GM18499 (cell line): Measurements from ENCODE around the gene ISCU.
A peak's percentile ranks its signal among the peaks of the same experiment; 100 is the strongest.
"Not testable (repeated sequence)": the region's sequence is repeated elsewhere in the genome, so short reads cannot be mapped to it uniquely, and the experiment has no call there.

Experiments
- ATAC-seq: cut with Tn5 transposase; IDR thresholded peaks from one replicate; pipeline ENCODE4 v1.9.1; 2021; ENCODE audit warnings: moderate number of reproducible peaks; ENCODE audit not compliant: insufficient read depth, unreplicated experiment

ISCU gene

DNA sequence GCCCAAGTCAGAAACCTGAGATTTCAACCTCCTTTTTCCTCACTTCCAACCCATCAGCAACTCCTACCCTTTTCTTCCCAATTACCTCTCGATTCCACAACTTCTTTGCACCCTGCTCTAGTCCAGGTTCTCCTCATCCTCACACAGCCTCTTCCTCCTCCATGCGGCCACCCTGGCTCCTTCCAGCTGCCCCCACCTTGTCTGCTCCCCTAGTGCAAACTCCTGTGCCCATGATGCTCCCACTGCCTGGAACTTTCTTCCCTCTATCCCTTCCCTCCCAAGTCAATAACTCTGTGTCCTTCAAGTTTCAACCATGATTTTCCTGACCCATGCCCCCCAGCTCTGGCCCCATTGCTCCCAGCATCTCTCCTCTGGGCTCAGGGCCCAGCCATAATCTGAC lies 54.0 kb downstream of the ISCU start:
- no peak for ATAC-seq

DNA sequence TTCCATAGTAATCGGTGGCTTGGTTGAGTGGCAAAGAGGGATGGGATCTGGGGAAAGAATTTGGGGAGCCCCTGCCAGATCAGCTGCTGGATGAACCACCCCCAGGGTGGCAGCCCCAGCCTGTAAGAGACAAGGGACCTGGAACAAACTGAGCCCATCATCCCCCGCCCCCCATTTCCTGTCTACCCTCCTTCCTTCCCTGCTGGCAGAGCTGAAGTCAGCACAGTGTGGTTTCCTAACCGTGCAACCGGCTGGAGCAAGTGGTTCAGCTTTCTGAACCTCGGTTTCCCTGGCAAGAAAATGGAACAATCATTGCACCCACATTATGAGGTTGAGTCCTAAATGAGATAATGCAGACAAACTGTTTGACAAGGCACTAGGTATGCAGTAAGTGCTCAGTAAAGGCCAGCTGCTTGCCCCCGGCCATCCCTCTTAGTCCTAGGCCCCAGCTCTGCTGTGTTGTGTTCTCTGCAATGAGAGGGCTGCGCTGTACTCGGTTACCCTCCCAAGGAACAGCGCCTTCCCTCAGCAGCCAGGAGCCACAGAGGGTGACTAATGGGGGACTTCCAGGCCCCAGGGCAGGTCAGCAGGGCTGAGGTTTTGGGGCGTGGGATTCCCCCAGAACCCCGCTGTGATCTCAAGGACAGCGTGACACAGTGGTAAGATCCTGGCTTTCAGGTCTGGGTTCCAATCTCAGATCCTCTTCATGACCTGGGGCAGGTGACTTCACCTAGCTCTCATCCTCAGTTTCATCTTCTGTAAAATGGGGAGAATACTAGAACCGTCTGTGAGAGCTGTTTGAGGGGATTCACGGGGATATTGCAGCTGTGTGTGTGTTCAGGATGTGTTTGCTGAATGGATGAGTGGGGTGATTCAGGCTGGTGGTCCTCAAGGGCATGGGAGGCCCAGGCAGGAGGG lies 54.8 kb downstream of the ISCU start:
- peak; percentile 77 for ATAC-seq

DNA sequence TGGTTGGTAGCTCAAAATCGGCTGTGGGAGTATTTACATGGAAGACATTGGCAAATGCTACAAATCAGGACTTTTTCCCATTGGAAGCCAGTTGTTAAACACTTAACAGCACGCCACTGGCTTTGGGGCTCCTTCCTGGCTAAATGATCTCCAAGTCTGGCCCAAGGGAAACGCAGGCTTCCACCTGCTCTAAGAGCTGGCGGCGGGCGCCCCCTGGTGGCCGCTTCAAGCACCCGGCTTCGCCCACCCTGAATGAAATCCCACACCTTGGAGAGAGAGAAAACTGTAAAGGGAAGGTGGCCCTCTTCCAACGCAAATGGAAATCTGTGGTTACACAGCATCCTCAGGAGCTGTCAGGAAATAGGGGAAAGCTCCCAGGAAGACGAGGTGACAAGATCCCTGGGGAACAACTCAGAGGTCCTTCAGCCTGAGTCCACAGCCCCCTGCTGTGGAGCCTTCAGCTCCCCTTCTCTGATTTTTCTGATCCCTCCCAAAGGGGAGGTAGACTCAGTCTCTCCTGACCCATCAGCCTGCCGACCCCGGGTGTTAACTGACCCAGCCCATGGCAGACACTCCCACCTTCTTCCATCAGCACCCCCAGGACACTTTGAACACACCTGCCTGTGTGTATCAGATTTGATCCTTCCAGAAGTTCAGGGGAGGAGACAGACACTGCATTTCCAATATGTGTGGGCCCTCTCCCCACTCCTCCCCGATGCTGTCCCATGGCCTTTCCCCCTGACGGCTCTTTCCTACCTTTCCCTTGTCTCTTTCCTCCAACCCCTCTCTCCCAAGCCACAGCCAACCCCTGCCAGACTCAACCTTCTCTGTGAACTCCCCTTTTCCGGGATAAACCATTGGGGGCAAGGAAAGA lies 55.9 kb downstream of the ISCU start:
- ATAC-seq = no peak

DNA sequence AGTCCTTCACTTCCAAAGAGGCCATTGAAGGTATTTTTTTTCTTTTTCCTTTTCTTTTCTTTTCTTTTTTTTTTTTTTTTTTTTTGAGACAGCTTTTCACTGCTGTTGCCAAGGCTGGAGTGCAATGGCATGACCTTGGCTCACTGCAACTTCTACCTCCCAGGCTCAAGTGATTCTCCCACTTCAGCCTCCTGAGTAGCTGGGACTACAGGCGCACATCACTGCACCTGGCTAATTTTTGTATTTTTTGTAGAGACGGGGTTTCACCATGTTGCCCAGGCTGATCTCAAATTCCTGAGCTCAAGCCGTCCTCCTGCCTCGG lies 56.5 kb downstream of the ISCU start:
- not testable (repeated sequence) for ATAC-seq
